Stimulated activated CD8-positive, alpha-beta memory T cell treated with anti-CD3 and anti-CD28 coated beads, Interleukin-7, amount 100 ng/mL, for 48 hours (primary cell): ENCODE results near the gene PMVK.
"Not testable (repeated sequence)": the region's sequence is repeated elsewhere in the genome, so short reads cannot be mapped to it uniquely, and the experiment has no call there.

Experiments used
- DNase-seq, 2 donors: peaks; one replicate each; pipeline ENCODE4 v3.0.0-alpha.2; 2020; ENCODE audit warnings: low read depth in 1 of 2; ENCODE audit errors: extremely low read depth in 1 of 2

Gene PMVK

DNA sequence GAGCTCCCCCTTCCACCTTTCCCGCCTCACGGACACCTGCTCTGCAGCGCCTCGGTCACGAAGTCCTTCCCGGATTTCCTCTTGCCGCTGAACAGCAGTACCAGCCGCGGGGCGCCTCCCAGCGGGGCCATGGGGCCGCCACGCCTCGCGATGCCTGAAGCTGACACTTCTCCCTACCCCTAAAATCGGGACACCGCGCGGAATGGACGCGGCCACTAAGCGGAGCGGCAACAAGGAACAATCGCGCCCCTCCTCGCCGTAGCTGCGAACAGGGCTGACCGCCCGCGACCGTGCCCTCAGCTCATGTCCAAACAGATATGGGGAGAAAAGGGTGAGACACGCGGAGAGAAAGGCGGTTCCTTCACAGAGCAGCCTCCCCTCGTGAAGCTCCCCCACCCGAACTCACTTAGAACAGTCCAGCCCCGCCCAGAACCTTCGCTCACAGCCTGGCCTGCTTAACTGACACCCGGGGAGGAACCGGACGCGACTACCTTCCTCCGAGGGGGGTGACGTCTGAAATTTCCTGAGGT, at the start of gene PMVK:
Gene PMVK, minus strand, starts transcription at position 165 of the 530 bp plus-strand sequence. Its CDS starts 34 bp downstream, at position 131.
- DNase-seq = peak; percentile 82 to 91

DNA sequence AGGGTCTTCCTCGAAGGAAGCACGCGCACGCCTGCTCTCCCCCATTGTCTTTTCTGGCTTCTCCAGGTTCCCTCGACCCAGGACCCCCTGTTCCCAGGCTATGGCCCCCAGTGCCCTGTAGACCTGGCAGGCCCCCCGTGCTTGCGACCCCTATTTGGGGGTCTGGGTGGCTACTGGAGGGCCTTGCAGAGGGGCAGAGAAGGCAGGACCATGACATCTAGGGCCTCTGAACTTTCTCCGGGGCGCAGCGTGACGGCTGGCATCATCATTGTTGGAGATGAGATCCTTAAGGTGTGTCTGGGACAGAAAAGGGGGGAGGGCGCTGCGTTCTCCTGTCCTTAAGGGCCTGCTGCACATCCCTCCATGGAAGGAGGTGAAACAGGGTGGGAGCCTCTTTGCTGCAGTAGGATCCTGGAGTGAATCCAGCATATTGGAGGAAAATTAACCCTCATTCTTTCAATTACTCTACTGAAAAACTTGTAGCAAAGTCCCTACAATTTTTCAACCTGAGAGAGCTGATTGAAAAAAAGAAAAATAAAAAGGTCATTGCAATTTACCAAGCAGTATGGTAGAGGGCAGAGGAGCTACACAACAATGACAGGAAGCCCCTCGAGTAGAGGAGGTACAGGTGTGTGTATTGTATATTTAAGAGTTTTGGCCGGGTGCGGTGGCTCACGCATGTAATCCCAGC, 47.4 kb upstream of the PMVK start:
- no peak for DNase-seq

DNA sequence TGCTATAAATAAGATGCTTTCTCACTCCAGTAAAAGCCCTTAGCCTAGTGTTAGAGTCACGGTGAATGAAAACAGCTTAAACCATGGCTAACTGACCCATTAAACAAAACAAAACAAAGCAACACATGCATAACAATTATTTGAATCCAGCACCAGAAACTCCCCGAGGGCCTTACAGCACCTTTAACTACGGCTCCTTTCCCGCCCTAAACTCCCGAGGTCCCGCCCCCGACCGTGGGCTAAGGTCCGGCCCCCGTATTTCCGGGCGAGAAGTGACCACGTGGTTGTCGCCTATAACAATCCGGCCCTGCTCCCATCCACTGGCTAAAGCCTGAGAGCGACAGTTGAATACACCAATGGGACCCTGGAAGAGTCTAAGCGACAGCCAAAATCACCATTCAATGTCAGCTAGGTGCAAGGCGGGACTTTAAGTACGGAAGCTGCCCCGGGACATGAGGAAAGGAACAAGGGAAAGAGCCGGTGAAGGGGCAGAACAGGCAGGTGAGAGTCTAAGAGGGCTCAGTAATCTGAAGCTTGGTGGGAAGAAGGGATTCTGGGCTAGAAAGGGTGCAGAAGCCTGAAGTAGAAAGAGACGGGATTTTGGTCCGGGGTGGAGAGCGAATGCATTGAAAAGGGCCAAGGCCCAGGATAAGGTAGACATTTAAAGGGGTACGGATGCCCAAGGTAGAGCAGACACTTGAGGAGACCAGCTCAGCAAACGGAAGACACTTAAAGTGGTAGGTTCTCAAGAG, 46.6 kb upstream of the PMVK start, which contains the start of gene FLAD1:
Gene FLAD1, plus strand, starts transcription at position 448 of the 752 bp plus-strand sequence. CDS start 351 bp downstream, outside the sequence.
- DNase-seq = peak; percentile 91 to 96

DNA sequence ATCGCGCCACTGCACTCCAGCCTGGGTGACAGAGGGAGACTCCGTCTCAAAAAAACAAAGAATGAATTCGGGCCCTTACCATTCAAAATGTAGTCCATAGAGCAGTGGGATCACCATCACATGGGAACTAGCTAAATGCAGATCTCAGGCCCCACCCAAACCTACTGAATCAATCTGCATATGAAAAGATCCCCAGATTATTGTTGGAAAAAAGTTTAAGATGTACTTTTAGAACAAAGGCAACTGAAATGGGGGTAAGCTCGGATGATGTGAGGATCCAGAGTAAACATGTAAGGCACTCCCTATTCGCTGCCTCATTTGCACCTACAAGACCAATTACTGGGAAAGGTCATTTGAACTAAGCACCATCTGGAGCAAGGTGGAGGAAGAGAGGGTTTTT, 45.8 kb upstream of the PMVK start:
- no peak for DNase-seq

DNA sequence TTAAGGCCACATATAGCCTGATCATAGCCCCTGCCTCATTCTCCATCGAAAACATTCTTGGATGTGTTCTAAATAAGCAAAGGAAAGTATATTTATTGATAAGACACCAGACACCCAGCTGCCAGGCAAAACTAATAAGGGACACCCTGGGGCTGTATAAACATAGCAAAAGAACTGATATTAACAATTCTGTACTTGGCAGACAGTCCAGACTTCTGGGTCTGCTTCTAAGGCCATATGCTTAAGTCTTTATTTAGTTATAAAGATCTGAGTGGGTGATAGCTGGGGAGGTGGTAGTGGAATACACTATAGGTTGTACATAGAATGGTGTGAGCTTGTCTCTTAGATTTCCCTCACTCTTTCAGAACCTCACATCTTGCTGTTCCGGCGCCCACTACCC, 41.8 kb upstream of the PMVK start:
- DNase-seq = no peak

DNA sequence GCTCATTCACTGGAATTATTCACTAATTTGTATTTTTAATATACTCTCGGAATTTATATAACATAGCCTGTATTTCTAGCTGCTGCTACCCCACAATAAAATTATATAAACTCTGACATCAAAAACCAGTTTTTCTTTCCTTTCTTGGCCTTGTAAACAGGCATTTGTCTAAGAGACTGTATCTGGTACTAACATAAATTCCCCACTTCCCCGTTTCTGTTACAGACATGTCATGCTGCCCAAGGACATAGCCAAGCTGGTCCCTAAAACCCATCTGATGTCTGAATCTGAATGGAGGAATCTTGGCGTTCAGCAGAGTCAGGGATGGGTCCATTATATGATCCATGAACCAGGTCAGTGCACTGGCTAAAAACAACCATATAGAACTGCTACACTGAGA, 41.2 kb upstream of the PMVK start:
- not testable (repeated sequence) for DNase-seq

DNA sequence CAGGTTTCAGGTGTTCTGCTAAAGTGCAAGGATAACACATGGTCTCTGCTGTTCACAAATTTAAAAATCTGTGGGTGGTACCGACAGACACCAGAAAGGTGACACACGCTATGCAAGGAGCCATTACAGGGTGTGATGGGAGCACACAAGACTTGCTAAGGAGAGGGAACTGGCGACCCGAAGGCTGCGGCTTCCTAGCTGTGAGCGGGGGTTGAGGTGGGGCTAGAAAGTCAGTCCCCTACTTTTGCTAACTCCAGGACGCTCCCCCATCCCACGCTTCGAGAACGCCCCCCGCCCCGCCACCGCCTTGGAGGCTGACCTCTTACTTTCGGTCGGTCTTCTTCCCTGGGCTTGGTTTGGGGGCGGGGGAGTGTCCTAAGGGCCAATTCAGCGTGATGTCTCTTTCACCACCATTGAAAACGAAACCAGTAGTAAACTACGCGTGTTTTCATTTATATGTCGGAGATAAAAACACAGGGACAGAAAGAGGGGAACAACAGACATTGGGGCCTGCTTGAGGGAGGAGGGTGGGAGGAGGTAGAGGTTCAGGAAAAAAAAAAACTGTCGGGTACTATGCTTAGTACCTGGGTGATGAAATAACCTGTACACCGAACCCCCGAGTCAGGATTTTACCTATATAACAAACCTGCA, 39.0 kb upstream of the PMVK start:
- peak; percentile 48 to 69 for DNase-seq

DNA sequence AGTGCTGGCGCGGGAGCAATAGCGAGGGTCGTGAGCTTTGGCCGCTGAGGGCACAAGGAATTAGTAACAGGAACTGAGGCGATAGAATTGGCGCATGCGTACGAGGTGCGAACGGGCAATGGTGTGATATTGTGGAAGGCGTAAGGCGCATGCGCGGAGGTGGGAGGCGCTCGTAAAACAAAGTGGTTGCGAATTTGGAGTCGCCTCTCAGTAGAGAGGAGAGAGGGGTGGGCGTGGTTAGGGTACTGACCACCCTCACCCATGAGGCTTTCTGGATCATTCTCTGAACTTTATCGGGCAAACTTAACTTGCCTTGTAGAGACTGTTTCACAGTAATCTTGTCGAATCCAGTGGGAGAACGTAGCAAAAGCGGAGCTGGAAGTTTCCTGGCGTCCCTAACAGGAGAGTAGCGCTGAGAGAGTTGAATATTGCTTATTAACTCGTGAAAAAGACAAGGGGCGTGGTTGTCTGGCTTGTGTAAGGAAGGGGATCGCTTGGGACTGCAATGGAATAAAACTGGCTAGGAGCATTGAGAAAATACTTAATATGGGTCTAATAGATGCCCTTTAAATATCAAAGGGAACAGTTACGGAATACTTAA, 38.4 kb upstream of the PMVK start:
- DNase-seq = peak; percentile 86 to 93

DNA sequence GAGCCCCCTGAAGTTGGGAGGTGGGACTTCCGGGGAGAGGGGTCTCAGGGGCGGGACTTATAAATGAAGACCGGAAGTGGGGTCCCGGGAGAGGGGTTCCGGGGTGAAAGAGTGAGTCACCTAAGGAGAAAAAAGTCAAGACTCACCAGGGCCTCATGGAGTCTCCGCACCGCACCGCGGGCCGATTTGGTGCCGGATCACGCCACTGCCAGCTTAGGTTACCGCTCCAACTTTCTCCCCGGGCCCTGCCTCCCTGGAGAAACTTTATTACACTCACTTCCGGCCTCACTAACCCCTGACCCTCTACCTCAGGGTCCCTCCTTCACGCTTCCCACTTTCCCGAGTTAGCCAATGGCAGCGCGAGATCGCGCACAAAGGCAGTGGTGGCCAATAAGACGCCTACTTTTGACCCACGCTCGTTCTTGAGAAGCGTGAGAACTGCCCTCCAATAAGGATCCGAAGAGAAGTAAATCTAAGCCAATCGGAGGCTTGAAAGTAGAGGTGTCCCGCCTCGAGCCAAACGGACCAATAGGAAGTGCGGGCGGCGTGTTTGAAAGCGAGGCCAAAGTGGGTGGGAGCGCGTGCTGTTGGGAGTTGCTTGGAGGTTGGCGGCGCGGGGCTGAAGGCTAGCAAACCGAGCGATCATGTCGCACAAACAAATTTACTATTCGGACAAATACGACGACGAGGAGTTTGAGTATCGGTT, 37.7 kb upstream of the PMVK start, which contains the start of gene CKS1B:
Gene CKS1B, plus strand, starts transcription at position 580 of the 706 bp plus-strand sequence. Its CDS starts 65 bp downstream, at position 645.
- peak; percentile 88 to 93 for DNase-seq

DNA sequence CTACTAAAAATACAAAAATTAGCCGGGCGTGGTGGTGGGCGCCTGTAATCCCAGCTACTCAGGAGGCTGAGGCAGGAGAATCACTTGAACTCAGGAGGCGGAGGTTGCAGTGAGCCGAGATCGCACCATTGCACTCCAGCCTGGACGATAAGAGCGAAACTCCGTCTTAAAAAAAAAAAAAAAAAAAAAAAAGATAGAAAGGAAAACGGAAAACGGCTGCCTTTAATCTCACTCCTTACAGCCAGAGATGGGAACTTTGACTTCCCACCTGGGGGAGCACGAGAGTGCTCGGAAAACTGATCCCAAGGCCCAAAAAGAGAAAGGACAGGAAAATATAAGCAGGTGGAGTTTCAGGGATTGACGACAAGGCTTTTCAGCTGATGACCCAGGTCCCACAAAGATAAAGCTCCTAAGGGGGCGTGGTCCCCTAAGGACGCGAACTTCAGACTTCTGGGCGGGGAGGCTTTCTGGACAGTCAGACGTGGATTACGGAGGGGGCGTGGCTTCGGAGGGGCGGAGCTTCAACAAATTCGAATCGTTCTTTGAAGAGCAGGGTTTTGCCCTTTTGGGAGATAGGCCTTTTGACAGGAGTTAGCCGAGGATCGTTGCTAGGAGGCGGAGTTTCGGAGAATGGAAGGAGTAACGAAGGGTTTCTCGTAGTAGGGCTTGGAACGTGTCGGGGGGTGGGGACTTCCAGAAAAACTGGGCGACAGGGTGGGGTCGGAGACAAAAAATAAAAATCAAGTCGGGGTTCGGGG, 37.0 kb upstream of the PMVK start:
- DNase-seq = peak; percentile 84 to 94

DNA sequence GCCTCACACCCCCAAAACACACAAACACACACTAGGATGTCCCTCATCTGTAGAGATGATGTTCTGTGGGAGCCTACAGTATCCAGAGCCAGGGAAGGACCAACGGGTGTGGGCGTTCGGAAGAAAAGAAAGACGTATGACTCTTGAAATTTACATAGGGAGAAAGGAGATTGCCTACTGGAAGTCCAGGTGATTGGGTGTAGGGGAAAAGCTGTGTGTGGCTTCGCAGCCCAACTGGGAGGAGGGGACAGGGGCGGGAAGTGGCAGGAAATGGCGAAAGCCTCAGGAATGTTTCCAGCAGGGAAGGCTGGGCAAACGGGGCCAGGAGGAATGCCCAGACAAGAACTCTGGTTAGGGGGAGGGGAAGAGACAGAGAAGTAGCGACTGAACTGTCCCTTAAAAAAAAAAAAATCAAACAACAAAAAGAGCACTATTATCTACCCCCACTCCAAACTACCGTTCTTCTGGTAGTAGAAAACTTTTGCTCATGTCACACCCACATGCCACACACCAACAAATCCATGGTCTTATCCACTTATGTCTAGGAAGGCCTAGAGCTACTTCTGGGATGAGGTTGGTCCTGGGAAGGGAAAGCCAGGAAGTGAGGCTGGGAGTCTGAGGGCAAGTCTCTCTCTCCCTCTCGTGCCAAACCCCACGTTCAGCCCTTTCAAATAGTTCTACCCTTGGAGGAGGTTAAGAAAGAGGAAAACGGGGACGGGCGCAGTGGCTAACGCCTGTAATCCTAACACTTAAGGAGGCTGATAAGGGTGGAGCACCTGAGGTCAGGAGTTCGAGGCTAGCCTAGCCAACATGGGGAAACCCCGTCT, 36.2 kb upstream of the PMVK start:
- DNase-seq = no peak

DNA sequence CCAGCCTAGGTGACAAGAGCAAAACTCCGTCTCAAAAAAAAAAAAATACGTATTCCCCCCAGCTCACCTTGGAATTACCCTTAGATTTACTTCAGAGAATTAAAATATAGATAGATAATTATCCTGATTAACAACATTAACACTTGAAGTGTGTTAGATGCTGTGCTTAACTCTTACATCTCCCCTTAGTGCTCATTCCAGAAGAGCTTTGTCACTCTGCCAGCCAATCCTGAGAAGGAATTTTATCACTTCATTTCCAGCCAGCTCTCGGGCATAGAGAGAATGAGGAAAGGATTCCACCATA, 35.6 kb upstream of the PMVK start:
- DNase-seq = no peak

DNA sequence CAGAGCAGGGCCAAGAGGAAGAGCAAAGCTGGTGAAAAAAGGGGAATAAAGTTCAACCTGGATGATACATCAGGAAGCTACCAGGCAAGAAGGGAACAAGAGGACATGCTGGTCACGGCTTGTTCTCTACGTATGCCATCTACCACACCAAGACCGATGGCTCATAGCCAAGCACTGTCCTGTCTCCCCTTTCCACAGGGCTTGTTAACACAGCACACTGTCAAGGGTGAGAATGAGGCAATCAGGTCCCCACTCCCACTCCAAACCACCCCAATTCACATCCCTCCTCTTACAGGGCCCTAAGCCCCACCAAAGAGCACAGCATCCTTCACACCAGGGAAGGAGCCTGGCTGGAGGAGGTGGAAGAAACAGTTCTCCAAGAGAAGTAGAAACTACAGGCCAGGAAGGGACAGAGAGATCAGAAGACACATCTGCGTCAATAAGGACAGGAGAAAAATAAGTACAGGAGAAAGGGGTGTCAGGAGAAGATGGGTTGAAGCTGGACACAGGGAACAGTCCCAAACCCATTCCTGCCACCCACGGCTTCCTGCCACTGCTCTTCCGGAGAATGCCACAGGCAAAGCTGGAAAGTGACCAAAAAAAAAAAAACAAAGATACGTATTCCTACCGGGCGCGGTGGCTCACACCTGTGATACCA, 35.0 kb upstream of the PMVK start:
- no peak for DNase-seq

DNA sequence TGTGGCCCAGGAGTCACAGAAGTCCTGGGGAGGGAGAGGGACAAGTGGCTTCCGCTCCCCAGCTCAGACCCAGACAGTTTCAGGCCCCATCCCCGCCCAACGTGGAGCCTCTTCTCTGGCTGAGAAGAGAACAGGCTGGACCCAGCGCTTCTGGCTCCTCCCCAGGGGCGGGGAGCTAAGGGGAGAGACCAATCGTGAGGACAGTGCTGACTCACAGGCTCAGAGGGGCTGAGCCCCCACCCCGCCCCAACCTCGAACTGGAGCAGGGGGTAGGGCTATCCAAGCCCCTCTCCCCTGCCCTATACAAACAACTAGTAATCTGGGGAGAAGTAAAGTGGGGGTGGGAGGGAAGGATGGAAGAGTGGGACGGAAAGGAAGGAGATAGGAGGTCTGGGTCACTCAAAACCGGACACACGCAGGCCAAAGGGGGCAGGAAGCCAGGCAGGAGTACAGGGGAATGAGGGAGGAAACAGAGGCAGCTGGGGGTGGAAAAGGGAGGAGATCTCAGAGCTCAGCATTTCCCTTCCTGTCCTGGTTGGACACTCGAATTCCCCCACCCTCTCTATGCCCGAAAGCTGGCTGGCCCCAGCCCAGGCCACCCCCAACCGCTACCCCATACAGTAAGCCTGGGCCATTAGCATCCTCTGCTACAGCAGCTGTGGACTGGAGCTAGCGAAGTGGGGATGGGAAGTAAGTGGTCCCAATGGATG, 34.3 kb upstream of the PMVK start, which contains the start of gene SHC1:
Gene SHC1, minus strand, starts transcription at position 117 of the 710 bp plus-strand sequence. CDS start 221 bp downstream, outside the sequence.
- peak in 1 of 2 donors; percentile 41 for DNase-seq

DNA sequence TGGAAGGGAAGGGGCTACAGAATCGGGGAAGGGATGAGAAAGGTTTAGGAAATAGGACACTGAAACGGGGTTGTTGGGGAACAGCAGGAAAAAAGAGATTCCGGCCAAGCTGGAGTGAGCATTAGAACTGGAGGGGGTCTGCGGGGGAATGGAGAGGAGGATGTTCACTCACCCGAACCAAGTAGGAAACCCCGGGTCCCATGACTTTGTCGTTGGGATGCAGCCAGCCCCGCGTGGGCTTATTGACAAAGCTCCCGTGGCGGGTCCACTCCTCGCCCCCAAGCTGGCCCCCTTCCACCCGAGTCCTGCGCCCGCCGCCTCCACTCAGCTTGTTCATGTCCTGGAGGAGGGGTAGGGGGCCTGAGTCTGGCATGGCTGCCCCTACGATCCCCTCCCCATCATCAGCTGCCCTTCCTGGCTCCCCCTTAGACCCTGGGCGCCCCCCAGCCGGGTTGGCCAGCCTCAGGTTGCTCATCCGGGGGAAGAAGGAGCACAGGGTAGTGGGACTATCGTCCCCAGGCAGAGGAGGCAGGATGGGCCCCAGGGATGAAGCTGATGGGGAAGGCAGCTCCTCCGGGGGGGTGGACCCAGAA, 33.4 kb upstream of the PMVK start:
- no peak for DNase-seq

DNA sequence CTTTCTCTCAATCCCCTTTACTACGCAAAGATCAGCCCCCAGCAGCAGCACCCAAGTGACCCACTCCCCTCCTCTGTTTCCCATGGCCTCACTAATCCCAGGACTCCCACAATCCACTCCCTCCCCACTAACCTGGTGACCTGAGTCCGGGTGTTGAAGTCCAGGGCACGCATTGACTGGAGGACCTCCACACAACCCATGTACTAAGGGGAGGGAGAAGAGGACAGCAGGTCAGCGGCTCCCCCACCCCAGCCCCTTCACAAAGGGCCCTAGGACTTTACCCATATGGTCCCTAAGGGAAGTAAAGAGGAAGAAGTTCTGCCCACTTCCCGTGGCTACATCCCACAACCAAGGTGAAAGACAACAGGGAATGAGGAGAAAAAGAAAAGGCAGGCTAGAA, 32.7 kb upstream of the PMVK start:
- no peak for DNase-seq

DNA sequence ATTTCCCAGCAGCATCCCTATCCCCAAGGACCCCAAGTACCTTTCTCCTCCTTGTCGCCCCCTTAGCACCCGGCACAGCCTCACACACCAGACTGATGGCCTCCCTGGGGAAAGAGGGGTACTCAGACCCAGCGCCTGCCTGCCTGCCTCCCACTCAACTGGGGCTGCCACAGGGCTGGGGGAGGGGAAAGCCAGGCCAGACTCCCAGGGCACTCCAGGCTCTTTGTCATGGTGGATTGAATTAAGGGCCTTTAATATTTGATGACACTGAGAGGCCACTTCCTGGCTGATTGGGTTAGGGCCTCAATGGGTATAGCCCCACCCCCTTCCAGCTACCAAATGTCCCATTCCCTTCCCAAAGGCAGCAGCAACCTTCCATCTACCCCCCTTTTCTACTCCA, 32.2 kb upstream of the PMVK start:
- no peak for DNase-seq
